ENCODE measurements around the gene GLRX3.
"Not testable (repeated sequence)": the region's sequence is repeated elsewhere in the genome, so short reads cannot be mapped to it uniquely, and the experiment has no call there.

Gene GLRX3

DNA sequence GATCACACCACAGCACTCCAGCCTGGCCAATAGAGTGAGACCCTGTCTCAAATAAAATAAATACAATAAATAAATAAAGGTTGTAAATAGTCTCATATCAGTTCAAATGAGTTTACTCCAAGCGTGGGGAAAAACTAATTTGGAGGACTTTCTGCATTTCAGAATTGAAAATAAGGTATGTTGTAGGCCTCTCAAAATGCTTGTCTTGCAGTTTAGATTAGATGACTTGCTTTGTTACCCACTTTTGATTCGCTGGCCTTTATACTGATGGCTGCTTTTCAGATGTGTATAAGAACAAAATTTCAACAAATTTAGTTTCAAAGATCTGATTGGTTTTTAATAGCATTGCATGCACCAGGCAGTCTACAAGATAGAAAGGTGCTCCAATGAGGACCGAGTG, 23.4 kb upstream of the GLRX3 start:
- H3K36me3 ChIP-seq (ENCODE audit: control insufficient read depth in 2 of 2, insufficient read depth in 1 of 2, low read length in 2 of 2), result peaks cover 0 to 3% of the 10 kb centered on the region in 2 experiments; a peak in 1 of 3 replicates
- ChIA-PET CTCF (no interaction called here), POLR2A (no interaction called here)
- H3K9me3 ChIP-seq (ENCODE audit: control insufficient read depth, insufficient read depth, low read depth, low read length), result no peaks in the 10 kb centered on the region
- no peak overlapping the region for H3K4me3 ChIP-seq (ENCODE audit: low read depth, low read length)
- H3K4me1 ChIP-seq (ENCODE audit: control insufficient read depth, insufficient read depth, low read length), result no peaks in the 10 kb centered on the region
- no peak overlapping the region for H3K27ac ChIP-seq (ENCODE audit: extremely low read depth, low read depth, low read length)
- TF ChIP-seq GLIS2 (tag by site-specific recombination; IDR thresholded peaks at IDR 0.05), result no peak
- peak; percentile 30; the same call in 1 of the 2 replicates for TF ChIP-seq ZNF549 (tag by site-specific recombination; IDR thresholded peaks at IDR 0.05)

DNA sequence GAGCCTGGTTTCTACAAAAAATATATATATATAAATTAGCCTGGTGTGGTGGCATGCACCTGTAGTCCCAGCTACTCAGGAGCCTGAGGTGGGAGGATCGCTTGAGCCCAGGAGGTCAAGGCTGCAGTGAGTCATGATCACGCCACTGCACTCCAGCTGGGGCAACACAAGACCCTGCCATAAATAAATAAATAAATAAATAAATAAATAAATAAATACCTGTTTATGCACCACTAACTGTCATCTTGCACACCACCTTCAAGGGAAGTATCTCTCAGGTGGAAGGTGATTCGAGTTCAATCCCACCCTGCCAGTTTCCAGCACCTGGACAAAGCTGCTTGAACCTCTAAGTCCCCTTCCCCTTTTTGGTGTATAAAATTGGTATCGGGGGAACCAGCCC, 19.2 kb upstream of the GLRX3 start:
- H3K27ac ChIP-seq (ENCODE audit: extremely low read depth, low read depth, low read length); H3K4me3 ChIP-seq (ENCODE audit: low read depth, low read length); H3K9me3 ChIP-seq (ENCODE audit: control insufficient read depth, insufficient read depth, low read depth, low read length); H3K4me1 ChIP-seq (ENCODE audit: control insufficient read depth, insufficient read depth, low read length); H3K36me3 ChIP-seq (ENCODE audit: control insufficient read depth in 2 of 2, insufficient read depth in 1 of 2, low read length in 2 of 2); POLR2A ChIA-PET: not testable (repeated sequence)
- CTCF ChIA-PET, result interaction anchor here (1.0 kb wide), 1 partner anchor 11 kb away, joined by 3 read pairs; no protein-coding TSS in a partner anchor
- TF ChIP-seq ZNF654 (tag by site-specific recombination; IDR thresholded peaks at IDR 0.05; ENCODE audit: low read depth), result peak; percentile 22
- peak; percentile 81; the same call in 1 of the 2 replicates for TF ChIP-seq ZNF394 (tag by site-specific recombination; IDR thresholded peaks at IDR 0.05; ENCODE audit: borderline replicate concordance)
- 0 out of 2 replicates have a peak, but pooled peaks have one; percentile 38 for TF ChIP-seq ZBTB8A (tag by site-specific recombination; IDR thresholded peaks at IDR 0.05)
- 0 out of 2 replicates have a peak, but pooled peaks have one; percentile 25 for TF ChIP-seq ZNF292 (tag by site-specific recombination; IDR thresholded peaks at IDR 0.05; ENCODE audit: borderline replicate concordance, low read depth)
- peak; percentile 52 for TF ChIP-seq ZNF623 (tag by site-specific recombination; IDR thresholded peaks at IDR 0.05)
- TF ChIP-seq, protein P1, sequence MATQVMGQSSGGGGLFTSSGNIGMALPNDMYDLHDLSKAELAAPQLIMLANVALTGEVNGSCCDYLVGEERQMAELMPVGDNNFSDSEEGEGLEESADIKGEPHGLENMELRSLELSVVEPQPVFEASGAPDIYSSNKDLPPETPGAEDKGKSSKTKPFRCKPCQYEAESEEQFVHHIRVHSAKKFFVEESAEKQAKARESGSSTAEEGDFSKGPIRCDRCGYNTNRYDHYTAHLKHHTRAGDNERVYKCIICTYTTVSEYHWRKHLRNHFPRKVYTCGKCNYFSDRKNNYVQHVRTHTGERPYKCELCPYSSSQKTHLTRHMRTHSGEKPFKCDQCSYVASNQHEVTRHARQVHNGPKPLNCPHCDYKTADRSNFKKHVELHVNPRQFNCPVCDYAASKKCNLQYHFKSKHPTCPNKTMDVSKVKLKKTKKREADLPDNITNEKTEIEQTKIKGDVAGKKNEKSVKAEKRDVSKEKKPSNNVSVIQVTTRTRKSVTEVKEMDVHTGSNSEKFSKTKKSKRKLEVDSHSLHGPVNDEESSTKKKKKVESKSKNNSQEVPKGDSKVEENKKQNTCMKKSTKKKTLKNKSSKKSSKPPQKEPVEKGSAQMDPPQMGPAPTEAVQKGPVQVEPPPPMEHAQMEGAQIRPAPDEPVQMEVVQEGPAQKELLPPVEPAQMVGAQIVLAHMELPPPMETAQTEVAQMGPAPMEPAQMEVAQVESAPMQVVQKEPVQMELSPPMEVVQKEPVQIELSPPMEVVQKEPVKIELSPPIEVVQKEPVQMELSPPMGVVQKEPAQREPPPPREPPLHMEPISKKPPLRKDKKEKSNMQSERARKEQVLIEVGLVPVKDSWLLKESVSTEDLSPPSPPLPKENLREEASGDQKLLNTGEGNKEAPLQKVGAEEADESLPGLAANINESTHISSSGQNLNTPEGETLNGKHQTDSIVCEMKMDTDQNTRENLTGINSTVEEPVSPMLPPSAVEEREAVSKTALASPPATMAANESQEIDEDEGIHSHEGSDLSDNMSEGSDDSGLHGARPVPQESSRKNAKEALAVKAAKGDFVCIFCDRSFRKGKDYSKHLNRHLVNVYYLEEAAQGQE (tag by site-specific recombination; IDR thresholded peaks at IDR 0.05), result 0 out of 2 replicates have a peak, but pooled peaks have one; percentile 31
- 0 out of 2 replicates have a peak, but pooled peaks have one; percentile 15 for TF ChIP-seq ZNF558 (tag by site-specific recombination; IDR thresholded peaks at IDR 0.05)
- peak; percentile 67 for TF ChIP-seq ZNF555 (tag by site-specific recombination; conservative IDR thresholded peaks at IDR 0.05)
- peak; percentile 58; the same call in 1 of the 2 replicates for TF ChIP-seq ZNF140 (tag by site-specific recombination; IDR thresholded peaks at IDR 0.05)
- TF ChIP-seq ZNF426 (tag by site-specific recombination; IDR thresholded peaks at IDR 0.05), result peak; percentile 70
- TF ChIP-seq, protein P2, sequence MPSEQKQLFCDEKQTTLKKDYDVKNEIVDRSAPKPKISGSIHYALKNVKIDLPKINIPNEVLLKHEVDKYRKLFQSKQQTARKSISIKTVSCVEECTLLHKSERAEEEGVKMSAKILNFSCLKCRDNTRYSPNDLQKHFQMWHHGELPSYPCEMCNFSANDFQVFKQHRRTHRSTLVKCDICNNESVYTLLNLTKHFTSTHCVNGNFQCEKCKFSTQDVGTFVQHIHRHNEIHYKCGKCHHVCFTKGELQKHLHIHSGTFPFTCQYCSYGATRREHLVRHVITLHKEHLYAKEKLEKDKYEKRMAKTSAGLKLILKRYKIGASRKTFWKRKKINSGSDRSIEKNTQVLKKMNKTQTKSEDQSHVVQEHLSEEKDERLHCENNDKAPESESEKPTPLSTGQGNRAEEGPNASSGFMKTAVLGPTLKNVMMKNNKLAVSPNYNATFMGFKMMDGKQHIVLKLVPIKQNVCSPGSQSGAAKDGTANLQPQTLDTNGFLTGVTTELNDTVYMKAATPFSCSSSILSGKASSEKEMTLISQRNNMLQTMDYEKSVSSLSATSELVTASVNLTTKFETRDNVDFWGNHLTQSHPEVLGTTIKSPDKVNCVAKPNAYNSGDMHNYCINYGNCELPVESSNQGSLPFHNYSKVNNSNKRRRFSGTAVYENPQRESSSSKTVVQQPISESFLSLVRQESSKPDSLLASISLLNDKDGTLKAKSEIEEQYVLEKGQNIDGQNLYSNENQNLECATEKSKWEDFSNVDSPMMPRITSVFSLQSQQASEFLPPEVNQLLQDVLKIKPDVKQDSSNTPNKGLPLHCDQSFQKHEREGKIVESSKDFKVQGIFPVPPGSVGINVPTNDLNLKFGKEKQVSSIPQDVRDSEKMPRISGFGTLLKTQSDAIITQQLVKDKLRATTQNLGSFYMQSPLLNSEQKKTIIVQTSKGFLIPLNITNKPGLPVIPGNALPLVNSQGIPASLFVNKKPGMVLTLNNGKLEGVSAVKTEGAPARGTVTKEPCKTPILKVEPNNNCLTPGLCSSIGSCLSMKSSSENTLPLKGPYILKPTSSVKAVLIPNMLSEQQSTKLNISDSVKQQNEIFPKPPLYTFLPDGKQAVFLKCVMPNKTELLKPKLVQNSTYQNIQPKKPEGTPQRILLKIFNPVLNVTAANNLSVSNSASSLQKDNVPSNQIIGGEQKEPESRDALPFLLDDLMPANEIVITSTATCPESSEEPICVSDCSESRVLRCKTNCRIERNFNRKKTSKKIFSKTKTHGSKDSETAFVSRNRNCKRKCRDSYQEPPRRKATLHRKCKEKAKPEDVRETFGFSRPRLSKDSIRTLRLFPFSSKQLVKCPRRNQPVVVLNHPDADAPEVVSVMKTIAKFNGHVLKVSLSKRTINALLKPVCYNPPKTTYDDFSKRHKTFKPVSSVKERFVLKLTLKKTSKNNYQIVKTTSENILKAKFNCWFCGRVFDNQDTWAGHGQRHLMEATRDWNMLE (tag by site-specific recombination; conservative IDR thresholded peaks at IDR 0.05; ENCODE audit: low read depth), result peak; percentile 78; the same call in 1 of the 2 replicates
- TF ChIP-seq, protein P3, sequence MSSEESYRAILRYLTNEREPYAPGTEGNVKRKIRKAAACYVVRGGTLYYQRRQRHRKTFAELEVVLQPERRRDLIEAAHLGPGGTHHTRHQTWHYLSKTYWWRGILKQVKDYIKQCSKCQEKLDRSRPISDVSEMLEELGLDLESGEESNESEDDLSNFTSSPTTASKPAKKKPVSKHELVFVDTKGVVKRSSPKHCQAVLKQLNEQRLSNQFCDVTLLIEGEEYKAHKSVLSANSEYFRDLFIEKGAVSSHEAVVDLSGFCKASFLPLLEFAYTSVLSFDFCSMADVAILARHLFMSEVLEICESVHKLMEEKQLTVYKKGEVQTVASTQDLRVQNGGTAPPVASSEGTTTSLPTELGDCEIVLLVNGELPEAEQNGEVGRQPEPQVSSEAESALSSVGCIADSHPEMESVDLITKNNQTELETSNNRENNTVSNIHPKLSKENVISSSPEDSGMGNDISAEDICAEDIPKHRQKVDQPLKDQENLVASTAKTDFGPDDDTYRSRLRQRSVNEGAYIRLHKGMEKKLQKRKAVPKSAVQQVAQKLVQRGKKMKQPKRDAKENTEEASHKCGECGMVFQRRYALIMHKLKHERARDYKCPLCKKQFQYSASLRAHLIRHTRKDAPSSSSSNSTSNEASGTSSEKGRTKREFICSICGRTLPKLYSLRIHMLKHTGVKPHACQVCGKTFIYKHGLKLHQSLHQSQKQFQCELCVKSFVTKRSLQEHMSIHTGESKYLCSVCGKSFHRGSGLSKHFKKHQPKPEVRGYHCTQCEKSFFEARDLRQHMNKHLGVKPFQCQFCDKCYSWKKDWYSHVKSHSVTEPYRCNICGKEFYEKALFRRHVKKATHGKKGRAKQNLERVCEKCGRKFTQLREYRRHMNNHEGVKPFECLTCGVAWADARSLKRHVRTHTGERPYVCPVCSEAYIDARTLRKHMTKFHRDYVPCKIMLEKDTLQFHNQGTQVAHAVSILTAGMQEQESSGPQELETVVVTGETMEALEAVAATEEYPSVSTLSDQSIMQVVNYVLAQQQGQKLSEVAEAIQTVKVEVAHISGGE (tag by site-specific recombination; conservative IDR thresholded peaks at IDR 0.05; ENCODE audit: low read depth), result peak; percentile 57
- TF ChIP-seq ZNF433 (tag by site-specific recombination; IDR thresholded peaks at IDR 0.05; ENCODE audit: low read depth), result peak; percentile 46; the same call in 1 of the 2 replicates
- TF ChIP-seq ZNF19 (tag by site-specific recombination; IDR thresholded peaks at IDR 0.05; ENCODE audit: low read depth), result 0 out of 2 replicates have a peak, but pooled peaks have one; percentile 20
- TF ChIP-seq ZNF202 (tag by site-specific recombination; IDR thresholded peaks at IDR 0.05; ENCODE audit: borderline replicate concordance), result peak; percentile 43; the same call in 1 of the 2 replicates
- TF ChIP-seq ZNF791 (tag by site-specific recombination; IDR thresholded peaks at IDR 0.05), result 0 out of 2 replicates have a peak, but pooled peaks have one; percentile 28
- peak; percentile 39 for TF ChIP-seq ZNF510 (tag by site-specific recombination; IDR thresholded peaks at IDR 0.05; ENCODE audit: insufficient replicate concordance)
